WTC11 (cell line): ENCODE data around the gene PMAIP1.

ENCODE experiments used
- ATF1 ChIP-seq: sonication (generic); formaldehyde crosslinking; IDR thresholded peaks from 2 replicates; pipeline ENCODE4 v1.8.1; 2023; ENCODE audit warnings: mild to moderate bottlenecking, moderate library complexity, missing genetic modification reagents
- CREB1 ChIP-seq: sonication (generic); formaldehyde crosslinking; IDR thresholded peaks from 2 replicates; pipeline ENCODE4 v1.8.0; 2023; ENCODE audit warnings: mild to moderate bottlenecking, missing genetic modification reagents
- E2F5 ChIP-seq: sonication (generic); formaldehyde crosslinking; IDR thresholded peaks from 2 replicates; pipeline ENCODE4 v1.8.1; 2022; ENCODE audit warnings: mild to moderate bottlenecking, moderate library complexity, missing genetic modification reagents
- ETV6 ChIP-seq: sonication (generic); formaldehyde crosslinking; IDR thresholded peaks from 2 replicates; pipeline ENCODE4 v1.8.1; 2022; ENCODE audit warnings: mild to moderate bottlenecking, missing genetic modification reagents
- GABPB1 ChIP-seq: sonication (generic); formaldehyde crosslinking; IDR thresholded peaks from 2 replicates; pipeline ENCODE4 v1.8.1; 2023; ENCODE audit warnings: mild to moderate bottlenecking, missing genetic modification reagents
- TEAD1 ChIP-seq: sonication (generic); formaldehyde crosslinking; IDR thresholded peaks from 2 replicates; pipeline ENCODE4 v1.8.0; 2022; ENCODE audit warnings: mild to moderate bottlenecking, missing genetic modification reagents
- USF2 ChIP-seq: sonication (generic); formaldehyde crosslinking; IDR thresholded peaks from 2 replicates; pipeline ENCODE4 v1.8.1; 2023; ENCODE audit warnings: mild to moderate bottlenecking, missing genetic modification reagents, moderate library complexity
- ZBTB21 ChIP-seq: sonication (generic); formaldehyde crosslinking; IDR thresholded peaks from 2 replicates; pipeline ENCODE4 v1.8.1; 2023; ENCODE audit warnings: mild to moderate bottlenecking, missing genetic modification reagents, borderline replicate concordance
- ZNF263 ChIP-seq: sonication (generic); formaldehyde crosslinking; IDR thresholded peaks from 2 replicates; pipeline ENCODE4 v1.8.1; 2022; ENCODE audit warnings: low read depth, mild to moderate bottlenecking, moderate library complexity, missing genetic modification reagents
- TF ChIP-seq, protein P1 (sequence below): sonication (generic); formaldehyde crosslinking; IDR thresholded peaks from 2 replicates; pipeline ENCODE4 v1.8.0; 2022; ENCODE audit warnings: missing genetic modification reagents
- TF ChIP-seq, protein P2 (sequence below): fragments of 200-600 bp; IDR thresholded peaks from 2 replicates; pipeline ENCODE4 v1.8.0; 2022; ENCODE audit warnings: antibody characterized with exemption
- TF ChIP-seq, protein P3 (sequence below): sonication (generic); formaldehyde crosslinking; conservative IDR thresholded peaks from 2 replicates; pipeline ENCODE4 v1.8.1; 2022; ENCODE audit warnings: mild to moderate bottlenecking, missing genetic modification reagents

DNA sequence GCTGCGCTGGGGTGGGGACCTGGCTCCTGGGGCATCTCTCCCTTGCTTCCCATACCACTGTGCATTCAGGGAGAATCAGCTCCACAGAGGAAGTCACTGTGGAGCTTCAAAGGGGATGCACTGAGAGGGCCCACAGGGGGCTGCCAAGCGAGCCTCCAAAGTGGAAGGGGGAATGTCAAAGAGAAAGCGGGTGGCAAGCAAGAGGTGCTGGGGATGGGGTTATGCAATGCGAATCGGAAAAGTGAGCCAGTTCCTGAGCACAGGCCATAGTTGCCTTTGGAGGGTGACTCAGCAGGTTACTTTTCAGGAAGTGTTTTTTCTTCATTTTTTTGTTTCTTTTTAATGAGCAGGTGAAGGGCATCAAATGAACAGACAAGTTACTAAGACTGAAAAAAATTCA lies 17.6 kb downstream of the PMAIP1 start:
- TF ChIP-seq, protein P1, sequence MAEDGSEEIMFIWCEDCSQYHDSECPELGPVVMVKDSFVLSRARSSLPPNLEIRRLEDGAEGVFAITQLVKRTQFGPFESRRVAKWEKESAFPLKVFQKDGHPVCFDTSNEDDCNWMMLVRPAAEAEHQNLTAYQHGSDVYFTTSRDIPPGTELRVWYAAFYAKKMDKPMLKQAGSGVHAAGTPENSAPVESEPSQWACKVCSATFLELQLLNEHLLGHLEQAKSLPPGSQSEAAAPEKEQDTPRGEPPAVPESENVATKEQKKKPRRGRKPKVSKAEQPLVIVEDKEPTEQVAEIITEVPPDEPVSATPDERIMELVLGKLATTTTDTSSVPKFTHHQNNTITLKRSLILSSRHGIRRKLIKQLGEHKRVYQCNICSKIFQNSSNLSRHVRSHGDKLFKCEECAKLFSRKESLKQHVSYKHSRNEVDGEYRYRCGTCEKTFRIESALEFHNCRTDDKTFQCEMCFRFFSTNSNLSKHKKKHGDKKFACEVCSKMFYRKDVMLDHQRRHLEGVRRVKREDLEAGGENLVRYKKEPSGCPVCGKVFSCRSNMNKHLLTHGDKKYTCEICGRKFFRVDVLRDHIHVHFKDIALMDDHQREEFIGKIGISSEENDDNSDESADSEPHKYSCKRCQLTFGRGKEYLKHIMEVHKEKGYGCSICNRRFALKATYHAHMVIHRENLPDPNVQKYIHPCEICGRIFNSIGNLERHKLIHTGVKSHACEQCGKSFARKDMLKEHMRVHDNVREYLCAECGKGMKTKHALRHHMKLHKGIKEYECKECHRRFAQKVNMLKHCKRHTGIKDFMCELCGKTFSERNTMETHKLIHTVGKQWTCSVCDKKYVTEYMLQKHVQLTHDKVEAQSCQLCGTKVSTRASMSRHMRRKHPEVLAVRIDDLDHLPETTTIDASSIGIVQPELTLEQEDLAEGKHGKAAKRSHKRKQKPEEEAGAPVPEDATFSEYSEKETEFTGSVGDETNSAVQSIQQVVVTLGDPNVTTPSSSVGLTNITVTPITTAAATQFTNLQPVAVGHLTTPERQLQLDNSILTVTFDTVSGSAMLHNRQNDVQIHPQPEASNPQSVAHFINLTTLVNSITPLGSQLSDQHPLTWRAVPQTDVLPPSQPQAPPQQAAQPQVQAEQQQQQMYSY (CRISPR knock-in tag) = no peak
- TF ChIP-seq, protein P2, sequence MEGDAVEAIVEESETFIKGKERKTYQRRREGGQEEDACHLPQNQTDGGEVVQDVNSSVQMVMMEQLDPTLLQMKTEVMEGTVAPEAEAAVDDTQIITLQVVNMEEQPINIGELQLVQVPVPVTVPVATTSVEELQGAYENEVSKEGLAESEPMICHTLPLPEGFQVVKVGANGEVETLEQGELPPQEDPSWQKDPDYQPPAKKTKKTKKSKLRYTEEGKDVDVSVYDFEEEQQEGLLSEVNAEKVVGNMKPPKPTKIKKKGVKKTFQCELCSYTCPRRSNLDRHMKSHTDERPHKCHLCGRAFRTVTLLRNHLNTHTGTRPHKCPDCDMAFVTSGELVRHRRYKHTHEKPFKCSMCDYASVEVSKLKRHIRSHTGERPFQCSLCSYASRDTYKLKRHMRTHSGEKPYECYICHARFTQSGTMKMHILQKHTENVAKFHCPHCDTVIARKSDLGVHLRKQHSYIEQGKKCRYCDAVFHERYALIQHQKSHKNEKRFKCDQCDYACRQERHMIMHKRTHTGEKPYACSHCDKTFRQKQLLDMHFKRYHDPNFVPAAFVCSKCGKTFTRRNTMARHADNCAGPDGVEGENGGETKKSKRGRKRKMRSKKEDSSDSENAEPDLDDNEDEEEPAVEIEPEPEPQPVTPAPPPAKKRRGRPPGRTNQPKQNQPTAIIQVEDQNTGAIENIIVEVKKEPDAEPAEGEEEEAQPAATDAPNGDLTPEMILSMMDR = no peak
- no peak for TF ChIP-seq CREB1 (CRISPR knock-in tag)
- no peak for TF ChIP-seq GABPB1 (CRISPR knock-in tag)
- TF ChIP-seq USF2 = no peak
- TF ChIP-seq ATF1 (CRISPR knock-in tag) = no peak
- no peak for TF ChIP-seq ZNF263 (CRISPR knock-in tag)
- TF ChIP-seq ZBTB21 (CRISPR knock-in tag) = no peak
- TF ChIP-seq E2F5 (CRISPR knock-in tag) = no peak
- no peak for TF ChIP-seq ETV6
- no peak for TF ChIP-seq TEAD1 (CRISPR knock-in tag)
- TF ChIP-seq, protein P3, sequence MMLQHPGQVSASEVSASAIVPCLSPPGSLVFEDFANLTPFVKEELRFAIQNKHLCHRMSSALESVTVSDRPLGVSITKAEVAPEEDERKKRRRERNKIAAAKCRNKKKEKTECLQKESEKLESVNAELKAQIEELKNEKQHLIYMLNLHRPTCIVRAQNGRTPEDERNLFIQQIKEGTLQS (CRISPR knock-in tag) = no peak
